OCI-LY1 (cell line): ENCODE results near the gene GNAO1.

ENCODE experiments used
- H2AFZ ChIP-seq: fragments of 200-600 bp; sonication (generic), shearing (Covaris generic); 2 replicates; pipeline ENCODE4 v1.6.0; 2014; ENCODE audit warnings: antibody characterized with exemption, mild to moderate bottlenecking, low read length
- H3F3A ChIP-seq: fragments of 200-600 bp; sonication (generic), shearing (Covaris generic); 2 replicates; pipeline ENCODE4 v1.6.0; 2014; ENCODE audit warnings: mild to moderate bottlenecking, antibody characterized with exemption, low read length, moderate library complexity; ENCODE audit not compliant: insufficient read depth
- H3K27ac ChIP-seq: fragments of 200-600 bp; sonication (generic); 2 replicates; pipeline ENCODE4 v1.5.1; 2014; ENCODE audit warnings: low read length, mixed run types, mild to moderate bottlenecking, low read depth; ENCODE audit not compliant: poor library complexity, severe bottlenecking
- H3K27me3 ChIP-seq: fragments of 200-600 bp; sonication (generic); 2 replicates; pipeline ENCODE4 v1.6.0; 2014; ENCODE audit warnings: antibody characterized with exemption, mild to moderate bottlenecking, low read length, moderate library complexity; ENCODE audit not compliant: insufficient read depth
- H3K36me3 ChIP-seq: fragments of 200-600 bp; sonication (generic); 2 replicates; pipeline ENCODE4 v1.6.1; 2014; ENCODE audit warnings: mild to moderate bottlenecking, antibody characterized with exemption, low read length, moderate library complexity, mixed read lengths; ENCODE audit not compliant: insufficient read depth
- H3K4me1 ChIP-seq: fragments of 200-600 bp; sonication (generic); 2 replicates; pipeline ENCODE4 v1.5.1; 2014; ENCODE audit warnings: mild to moderate bottlenecking, low read length, moderate library complexity; ENCODE audit not compliant: insufficient read depth, severe bottlenecking
- H3K4me2 ChIP-seq: fragments of 200-600 bp; sonication (generic), shearing (Covaris generic); 2 replicates; pipeline ENCODE4 v1.6.1; 2014; ENCODE audit warnings: low read length
- H3K4me3 ChIP-seq: fragments of 200-600 bp; sonication (generic); 2 replicates; pipeline ENCODE4 v1.5.1; 2014; ENCODE audit warnings: low read length, low read depth, mild to moderate bottlenecking, mixed read lengths; ENCODE audit not compliant: poor library complexity, severe bottlenecking
- H3K79me2 ChIP-seq: fragments of 200-600 bp; shearing (Covaris generic); 2 replicates; pipeline ENCODE4 v1.6.1; 2016; ENCODE audit warnings: mixed run types, low read length, mixed read lengths; ENCODE audit not compliant: insufficient read depth
- H3K9ac ChIP-seq: fragments of 200-600 bp; sonication (generic), shearing (Covaris generic); 2 replicates; pipeline ENCODE4 v1.6.1; 2014; ENCODE audit warnings: mild to moderate bottlenecking, low read length, mixed read lengths
- H3K9me2 ChIP-seq: fragments of 200-600 bp; sonication (generic), shearing (Covaris generic); 2 replicates; pipeline ENCODE4 v1.6.1; 2014; ENCODE audit warnings: low read depth, mild to moderate bottlenecking, low read length, mixed read lengths
- H3K9me3 ChIP-seq: fragments of 200-600 bp; shearing (Covaris generic); 2 replicates; pipeline ENCODE4 v1.6.1; 2014; ENCODE audit warnings: low read length, mixed read lengths
- H4K20me1 ChIP-seq: fragments of 200-600 bp; sonication (generic), shearing (Covaris generic); 2 replicates; pipeline ENCODE4 v1.6.0; 2016; ENCODE audit warnings: mild to moderate bottlenecking, low read length; ENCODE audit not compliant: insufficient read depth
- EZH2 ChIP-seq: fragments of 200-600 bp; sonication (generic), shearing (Covaris generic); IDR thresholded peaks from 2 replicates; pipeline ENCODE4 v1.8.0; 2017; ENCODE audit warnings: borderline replicate concordance, mixed run types, mild to moderate bottlenecking, antibody characterized with exemption, low read length, moderate library complexity, mixed read lengths
- TF ChIP-seq, protein P1 (sequence below): fragments of 200-600 bp; sonication (generic), shearing (Covaris generic); IDR thresholded peaks from 2 replicates; pipeline ENCODE4 v1.5.1; 2017; ENCODE audit warnings: mild to moderate bottlenecking, antibody characterized with exemption, low read length, moderate library complexity, mixed read lengths

The GNAO1 gene

DNA sequence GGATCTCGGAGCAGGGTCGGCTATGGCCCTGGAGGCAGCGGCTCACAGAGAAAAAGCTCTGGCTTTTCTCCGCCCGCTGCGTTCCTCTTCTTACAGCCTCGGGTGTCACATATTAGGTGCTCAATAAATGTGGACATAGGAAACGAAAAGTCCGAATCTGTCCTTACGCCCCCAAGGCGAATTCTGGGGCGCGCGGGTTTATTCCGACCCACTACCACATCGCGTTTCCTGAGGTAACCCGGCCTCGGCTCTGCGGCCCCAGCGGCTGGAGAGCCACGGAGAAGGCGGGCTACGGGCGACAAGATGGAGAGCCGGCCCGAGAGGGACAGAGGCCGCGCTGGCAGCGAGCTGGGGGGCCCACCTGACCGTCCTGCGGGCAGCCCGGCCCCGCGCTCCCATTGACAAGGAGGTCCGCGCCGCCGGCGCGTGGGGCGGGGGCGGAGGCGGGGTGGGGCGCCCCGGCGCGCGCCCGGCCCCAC lies 573 bp upstream of the GNAO1 start:
- H3K4me2 ChIP-seq = no peak overlapping the region
- no peaks in the 10 kb centered on the region for H3K9me2 ChIP-seq
- no peaks in the 10 kb centered on the region for H3K9me3 ChIP-seq
- H2AFZ ChIP-seq = no peak overlapping the region
- no peaks in the 10 kb centered on the region for H4K20me1 ChIP-seq
- H3F3A ChIP-seq = no peaks in the 10 kb centered on the region
- TF ChIP-seq EZH2 = no peak
- TF ChIP-seq, protein P1, sequence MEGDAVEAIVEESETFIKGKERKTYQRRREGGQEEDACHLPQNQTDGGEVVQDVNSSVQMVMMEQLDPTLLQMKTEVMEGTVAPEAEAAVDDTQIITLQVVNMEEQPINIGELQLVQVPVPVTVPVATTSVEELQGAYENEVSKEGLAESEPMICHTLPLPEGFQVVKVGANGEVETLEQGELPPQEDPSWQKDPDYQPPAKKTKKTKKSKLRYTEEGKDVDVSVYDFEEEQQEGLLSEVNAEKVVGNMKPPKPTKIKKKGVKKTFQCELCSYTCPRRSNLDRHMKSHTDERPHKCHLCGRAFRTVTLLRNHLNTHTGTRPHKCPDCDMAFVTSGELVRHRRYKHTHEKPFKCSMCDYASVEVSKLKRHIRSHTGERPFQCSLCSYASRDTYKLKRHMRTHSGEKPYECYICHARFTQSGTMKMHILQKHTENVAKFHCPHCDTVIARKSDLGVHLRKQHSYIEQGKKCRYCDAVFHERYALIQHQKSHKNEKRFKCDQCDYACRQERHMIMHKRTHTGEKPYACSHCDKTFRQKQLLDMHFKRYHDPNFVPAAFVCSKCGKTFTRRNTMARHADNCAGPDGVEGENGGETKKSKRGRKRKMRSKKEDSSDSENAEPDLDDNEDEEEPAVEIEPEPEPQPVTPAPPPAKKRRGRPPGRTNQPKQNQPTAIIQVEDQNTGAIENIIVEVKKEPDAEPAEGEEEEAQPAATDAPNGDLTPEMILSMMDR = no peak
- no peaks in the 10 kb centered on the region for H3K79me2 ChIP-seq
- no peak overlapping the region for H3K27ac ChIP-seq
- no peak overlapping the region for H3K4me3 ChIP-seq
- H3K9ac ChIP-seq = no peak overlapping the region
- H3K4me1 ChIP-seq = no peaks in the 10 kb centered on the region
- H3K36me3 ChIP-seq = no peaks in the 10 kb centered on the region
- no peaks in the 10 kb centered on the region for H3K27me3 ChIP-seq

DNA sequence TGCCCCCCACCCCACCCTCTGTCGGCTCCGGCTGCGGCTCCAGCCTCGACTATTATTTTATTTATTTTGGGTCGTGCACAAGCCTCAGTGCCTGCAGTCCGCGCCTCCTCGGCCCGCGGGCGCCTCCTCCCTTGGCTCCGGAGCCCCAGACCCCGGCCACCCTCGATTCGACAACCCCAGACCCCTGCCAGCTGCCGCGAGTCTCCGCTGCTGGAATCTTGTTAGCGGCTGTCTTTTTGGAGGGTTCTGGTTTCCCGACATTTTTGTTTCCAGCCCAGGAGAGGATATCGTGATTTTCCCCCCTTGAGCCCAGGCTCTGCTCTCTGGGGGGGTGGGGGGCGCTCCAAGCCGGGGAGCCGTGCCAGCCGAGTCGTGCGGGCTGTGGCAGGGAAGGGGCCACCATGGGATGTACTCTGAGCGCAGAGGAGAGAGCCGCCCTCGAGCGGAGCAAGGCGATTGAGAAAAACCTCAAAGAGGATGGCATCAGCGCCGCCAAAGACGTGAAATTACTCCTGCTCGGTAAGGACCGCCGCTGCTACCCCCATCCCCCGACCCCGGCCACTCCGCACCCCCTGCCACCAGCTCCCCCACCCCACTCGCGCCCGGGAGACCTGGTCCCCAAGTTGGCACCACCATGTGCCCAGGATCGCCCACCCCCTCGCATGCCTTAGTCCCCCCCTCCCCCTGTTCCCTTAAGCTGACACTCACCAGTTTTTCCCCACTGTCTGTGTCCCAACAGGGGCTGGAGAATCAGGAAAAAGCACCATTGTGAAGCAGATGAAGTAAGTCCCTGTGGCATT lies 746 bp downstream of the GNAO1 start:
- H3K9me3 ChIP-seq = no peaks in the 10 kb centered on the region
- no peaks in the 10 kb centered on the region for H3K4me1 ChIP-seq
- no peaks in the 10 kb centered on the region for H3F3A ChIP-seq
- no peak overlapping the region for H3K27ac ChIP-seq
- TF ChIP-seq, protein P1 = no peak
- TF ChIP-seq EZH2 = no peak
- no peak overlapping the region for H3K4me2 ChIP-seq
- H3K36me3 ChIP-seq = no peaks in the 10 kb centered on the region
- no peaks in the 10 kb centered on the region for H3K27me3 ChIP-seq
- no peak overlapping the region for H3K4me3 ChIP-seq
- H3K79me2 ChIP-seq = no peaks in the 10 kb centered on the region
- no peak overlapping the region for H2AFZ ChIP-seq
- no peaks in the 10 kb centered on the region for H3K9me2 ChIP-seq
- no peaks in the 10 kb centered on the region for H4K20me1 ChIP-seq
- no peak overlapping the region for H3K9ac ChIP-seq

DNA sequence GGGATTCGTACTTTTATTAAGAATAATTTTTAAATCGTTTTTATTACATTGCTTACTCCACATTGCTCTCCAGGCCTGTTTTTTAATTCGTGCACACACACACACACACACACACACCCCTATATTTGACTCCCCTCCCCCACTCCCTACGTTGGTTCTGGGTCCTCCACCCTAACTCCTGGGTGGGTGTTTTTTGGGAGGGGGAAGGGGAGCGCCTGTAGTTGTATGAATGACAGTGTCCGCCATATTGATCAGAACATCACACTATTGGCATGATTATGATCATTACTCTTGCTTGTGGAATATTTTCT lies 1.3 kb downstream of the GNAO1 start:
- H3K36me3 ChIP-seq = no peaks in the 10 kb centered on the region
- H3K79me2 ChIP-seq = no peaks in the 10 kb centered on the region
- no peaks in the 10 kb centered on the region for H3K9me2 ChIP-seq
- H3K27ac ChIP-seq = no peak overlapping the region
- H3K27me3 ChIP-seq = no peaks in the 10 kb centered on the region
- H2AFZ ChIP-seq = no peak overlapping the region
- no peak overlapping the region for H3K4me2 ChIP-seq
- H4K20me1 ChIP-seq = no peaks in the 10 kb centered on the region
- H3F3A ChIP-seq = no peaks in the 10 kb centered on the region
- H3K9ac ChIP-seq = no peak overlapping the region
- no peak overlapping the region for H3K4me3 ChIP-seq
- no peak for TF ChIP-seq EZH2
- TF ChIP-seq, protein P1 = no peak
- H3K4me1 ChIP-seq = no peaks in the 10 kb centered on the region
- no peaks in the 10 kb centered on the region for H3K9me3 ChIP-seq
